Measurements from ENCODE around the gene BDH1. TPM values are rescaled to one million over a fixed set of nuclear protein-coding genes. Genes with fewer than 3 reads are reported as not detected.

The BDH1 gene
- total RNA-seq (2021; fragmentation: NEBNext Ultra II Directional; extraction: Animal tissue kit (Norgen Biotek cat#: 25700)) (24.0 and 27.2 TPM in 2 replicates), polyA plus RNA-seq (2011; rRNA removed) (27.7 and 28.1 TPM in 2 replicates), polyA minus RNA-seq (2011; rRNA and poly(A)+ RNA removed) (28.8 and 37.6 TPM in 2 replicates)
- 35.9 TPM for polyA plus RNA-seq (2011; cell fraction: cytosol; rRNA removed)
- 45.8 TPM for polyA plus RNA-seq (2011; cell fraction: nucleus; rRNA removed)
- 21.0 to 34.8 TPM (median 31.0 TPM) in 4 replicates for polyA plus RNA-seq (2012, experiment 1 of 2)
- 18.8 TPM for polyA plus RNA-seq (2012, experiment 2 of 2)
- polyA plus RNA-seq (2013, experiment 1 of 2): 16.2 TPM
- 14.6 TPM for polyA plus RNA-seq (2013, experiment 2 of 2)
- 12.6 TPM for polyA minus RNA-seq (2011; cell fraction: cytosol; rRNA and poly(A)+ RNA removed)
- polyA minus RNA-seq (2011; cell fraction: nucleus; rRNA and poly(A)+ RNA removed): 26.3 TPM
- long read RNA-seq, experiment 1, transcript BDH1-202 (7 exons, 3,455 nt): major isoform, 13 of 20 reads
- long read RNA-seq, experiment 1, partial matches to known transcripts: 2 of 20 reads
- long read RNA-seq, experiment 1, other reads (novel, unspliced or antisense): 3 of 20 reads
- long read RNA-seq, experiment 2, partial matches to known transcripts: 1 of 2 reads
- long read RNA-seq, experiment 2, other reads (novel, unspliced or antisense): 1 of 2 reads

- WGBS, 2 experiments (ENCODE audit: extremely low coverage in 1 of 2, insufficient coverage in 1 of 2, insufficient read length in 1 of 2, insufficient replicate concordance in 2 of 2, low coverage in 1 of 2, low lambda C conversion rate in 2 of 2, missing lambda C conversion rate in 1 of 2): 3% methylated on average over 85 of the region's 96 CpGs; no CpG with 5 or more reads in 1 of the 2 experiments
- peak within 1 kb of the TSS; percentile 86 for H3K27ac ChIP-seq (ENCODE audit: low read depth, low read length)
- no peak within 1 kb of the TSS for H2AK5ac ChIP-seq (ENCODE audit: low read depth, low read length)
- H3K23me2 ChIP-seq (ENCODE audit: low read depth, low read length): peaks cover 10% of the 10 kb centered on the region; the same call in 1 of the 2 replicates
- H4K91ac ChIP-seq (replicated peaks; ENCODE audit: insufficient read length, low read length): peak within 1 kb of the TSS; percentile 94
- peak within 1 kb of the TSS; percentile 77 for H3K56ac ChIP-seq (replicated peaks; ENCODE audit: insufficient read length, low read depth, low read length)
- peak within 1 kb of the TSS; percentile 94 for H4K5ac ChIP-seq (ENCODE audit: insufficient read length, low read depth, low read length)
- peak within 1 kb of the TSS; percentile 71 to 82 for H3K4me2 ChIP-seq (ENCODE audit: insufficient read depth in 1 of 2, low read depth in 2 of 2, low read length in 2 of 2)
- H3K27me3 ChIP-seq (replicated peaks in 1 of 4; ENCODE audit: control insufficient read depth in 3 of 4, extremely low read depth in 1 of 4, insufficient read depth in 3 of 4, low read length in 3 of 4): peaks cover 0 to 3% (median 1%) of the 10 kb centered on the region in 4 experiments; a peak in 2 of 7 replicates
- no peak within 1 kb of the TSS for H2BK120ac ChIP-seq (replicated peaks; ENCODE audit: low read depth, low read length)
- ChIA-PET POLR2A (ENCODE audit: partially characterized antibody) (interaction anchor here (1.0 to 2.1 kb wide), 7 partner anchors 13 to 48 kb away, joined by 3 to 10 read pairs (median 5); no protein-coding TSS in a partner anchor), CTCF (ENCODE audit: partially characterized antibody) (interaction anchor here (0.7 to 1.7 kb wide), 4 partner anchors 14 to 38 kb away, joined by 3 to 4 read pairs (median 4); no protein-coding TSS in a partner anchor)
- no peak within 1 kb of the TSS for H2AFZ ChIP-seq (ENCODE audit: low read length)
- no peak within 1 kb of the TSS for H2BK20ac ChIP-seq (ENCODE audit: low read length)
- no peak within 1 kb of the TSS for H3K4ac ChIP-seq (replicated peaks; ENCODE audit: insufficient read length, low read depth, low read length)
- peak within 1 kb of the TSS; percentile 90; the same call in 1 of the 2 replicates for H2BK15ac ChIP-seq (ENCODE audit: low read length)
- H3K23ac ChIP-seq (ENCODE audit: insufficient read length): no peak within 1 kb of the TSS
- peak within 1 kb of the TSS; percentile 29; the same call in 1 of the 2 replicates for H2BK12ac ChIP-seq (ENCODE audit: low read depth, low read length)
- DNase-seq (ENCODE audit: low read depth in 1 of 2, low spot score in 2 of 2) (peak in 1 of 2 experiments; percentile 86), FAIRE-seq (no peak)
- no peaks in the 10 kb centered on the region for H3K36me3 ChIP-seq (ENCODE audit: control insufficient read depth in 2 of 4, insufficient read depth in 4 of 4, low read length in 3 of 4)
- H3K79me1 ChIP-seq (ENCODE audit: low read depth, low read length): no peaks in the 10 kb centered on the region
- peak within 1 kb of the TSS; percentile 62 to 79 (median 69) for H3K4me3 ChIP-seq (ENCODE audit: extremely low read depth in 1 of 4, insufficient read depth in 2 of 4, low read depth in 3 of 4, low read length in 4 of 4)
- no peaks in the 10 kb centered on the region for H4K20me1 ChIP-seq (replicated peaks in 1 of 2; ENCODE audit: control insufficient read depth in 1 of 2, insufficient read depth in 2 of 2, low read length in 2 of 2)
- H3K18ac ChIP-seq (ENCODE audit: extremely low read depth, low read length): peak within 1 kb of the TSS; percentile 86
- no peak within 1 kb of the TSS for H3K14ac ChIP-seq (ENCODE audit: insufficient read length)
- H2BK5ac ChIP-seq (ENCODE audit: low read depth, low read length): peak within 1 kb of the TSS; percentile 68
- H3K79me2 ChIP-seq (ENCODE audit: control insufficient read depth in 1 of 2, insufficient read depth in 2 of 2, low read length in 2 of 2): 0 out of 4 replicates have a peak, but pooled peaks cover 0 to 3% of the 10 kb centered on the region in 2 experiments
- H3K9ac ChIP-seq (replicated peaks in 1 of 4; ENCODE audit: extremely low read depth in 1 of 4, low read depth in 3 of 4, low read length in 3 of 4): peak within 1 kb of the TSS in 3 of 4 experiments; percentile 51 to 73 (median 72); a peak in 6 of 7 replicates
- peaks cover 4 to 10% (median 5%) of the 10 kb centered on the region in 4 experiments for H3K4me1 ChIP-seq (replicated peaks in 1 of 4; ENCODE audit: control insufficient read depth in 3 of 4, insufficient read depth in 4 of 4, low read length in 3 of 4)
- H4K8ac ChIP-seq (ENCODE audit: extremely low read depth, insufficient read depth, low read length): peak within 1 kb of the TSS; percentile 94
- H3K9me3 ChIP-seq (ENCODE audit: insufficient read depth in 2 of 2, low read depth in 1 of 2, low read length in 1 of 2): no peaks in the 10 kb centered on the region
- TF ChIP-seq ZNF274 (IDR thresholded peaks at IDR 0.05; ENCODE audit: borderline replicate concordance, extremely low read depth, low read length) (no peak), CBX5 (IDR thresholded peaks at IDR 0.05; ENCODE audit: low read depth, low read length) (no peak), SAP30 (IDR thresholded peaks at IDR 0.05; ENCODE audit: insufficient read depth, insufficient replicate concordance, low read length) (no peak), SIN3A (conservative IDR thresholded peaks at IDR 0.05 in 1 of 2, IDR thresholded peaks at IDR 0.05 in 1 of 2; ENCODE audit: low read depth in 1 of 2, low read length in 2 of 2) (no peak), TCF12 (IDR thresholded peaks at IDR 0.05; ENCODE audit: low read depth, low read length) (no peak), CEBPB (IDR thresholded peaks at IDR 0.05; ENCODE audit: low read depth, low read length) (no peak), FOSL1 (IDR thresholded peaks at IDR 0.05; ENCODE audit: insufficient read depth, low read depth, low read length) (no peak)
Observed at GRCh38 chr3:197555281-197556261, at the start of gene BDH1. Gene BDH1 (minus strand): TSS chr3:197555968. CDS start chr3:197546443, 9,525 bp downstream.
